Stimulated activated CD8-positive, alpha-beta memory T cell treated with anti-CD3 and anti-CD28 coated beads, Interleukin-12 subunit alpha, Interleukin-12 subunit beta, amount 100 ng/mL, for 1 hour (primary cell): Measurements from ENCODE around the gene ITK.

Source experiments
- DNase-seq: peaks from one replicate; pipeline ENCODE4 v3.0.0-alpha.2; 2020; ENCODE audit warnings: low read depth

ITK gene

GRCh38 chr5:157248821-157249470 lies 68.3 kb downstream of the ITK start:
- no peak for DNase-seq

GRCh38 chr5:157252711-157253465 lies 72.2 kb downstream of the ITK start:
- peak; percentile 36 for DNase-seq

- DNase-seq: no peak
Measured at GRCh38 chr5:157253547-157253946, 72.9 kb downstream of the ITK start.

GRCh38 chr5:157258450-157258849 lies 77.8 kb downstream of the ITK start:
- DNase-seq: no peak

- no peak for DNase-seq
Measured at GRCh38 chr5:157259699-157260098, 79.1 kb downstream of the ITK start.

GRCh38 chr5:157263496-157264090 lies 83.0 kb downstream of the ITK start:
- DNase-seq: no peak

- peak; percentile 70 for DNase-seq
Measured at GRCh38 chr5:157265714-157266285, 85.2 kb downstream of the ITK start, which contains the start of gene CYFIP2. CYFIP2 (plus strand) TSS chr5:157266123; CDS start chr5:157285362, 19,239 bp downstream.

- no peak for DNase-seq
Measured at GRCh38 chr5:157266286-157267007, 85.8 kb downstream of the ITK start.

- DNase-seq: no peak
Measured at GRCh38 chr5:157267025-157267424, 86.4 kb downstream of the ITK start.

GRCh38 chr5:157267761-157268480 lies 87.3 kb downstream of the ITK start:
- no peak for DNase-seq

- DNase-seq: no peak
Measured at GRCh38 chr5:157269165-157269671, 88.6 kb downstream of the ITK start.

GRCh38 chr5:157269761-157270272 lies 89.2 kb downstream of the ITK start:
- no peak for DNase-seq

- DNase-seq: no peak
Measured at GRCh38 chr5:157270771-157271170, 90.1 kb downstream of the ITK start.

- DNase-seq: peak; percentile 67
Measured at GRCh38 chr5:157271740-157272271, 91.2 kb downstream of the ITK start.

GRCh38 chr5:157273131-157273556 lies 92.5 kb downstream of the ITK start:
- no peak for DNase-seq

- no peak for DNase-seq
Measured at GRCh38 chr5:157275403-157275802, 94.8 kb downstream of the ITK start.

- DNase-seq: no peak
Measured at GRCh38 chr5:157278319-157279037, 97.8 kb downstream of the ITK start.

- no peak for DNase-seq
Measured at GRCh38 chr5:157279605-157280239, 99.1 kb downstream of the ITK start.

GRCh38 chr5:157280927-157281326 lies 100.3 kb downstream of the ITK start:
- DNase-seq: no peak

- DNase-seq: no peak
Measured at GRCh38 chr5:157282150-157282549, 101.5 kb downstream of the ITK start.
